Measurements from ENCODE around the gene PLA2G4D.

The PLA2G4D gene

GRCh38 chr15:42090781-42091180 is 3.6 kb downstream of the PLA2G4D start:
- no peak for DNase-seq (ENCODE audit: low read depth)

DNA sequence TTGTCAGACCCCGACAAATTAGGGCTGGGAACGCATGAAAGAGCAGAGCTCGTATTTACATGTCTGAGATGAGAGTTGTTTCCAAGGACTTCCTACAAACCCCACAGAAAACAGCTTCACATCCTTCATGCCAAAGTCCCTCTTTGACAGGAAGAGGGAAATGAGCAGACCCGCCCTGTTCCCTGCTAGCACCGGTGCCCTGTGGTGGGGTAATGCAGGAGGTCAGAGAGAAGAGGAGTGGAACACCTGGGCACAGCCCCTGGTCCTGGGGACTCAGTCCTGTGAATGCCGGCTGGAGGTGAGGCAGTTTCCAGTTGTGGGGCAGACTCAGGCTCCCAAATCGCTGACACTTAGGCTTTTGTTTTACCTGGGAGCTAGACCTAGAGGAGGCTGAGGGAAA is 4.0 kb downstream of the PLA2G4D start:
- no peak for DNase-seq (ENCODE audit: low read depth)

- DNase-seq (ENCODE audit: low read depth) = no peak
Observed at GRCh38 chr15:42089942-42090341, 4.4 kb downstream of the PLA2G4D start.

DNA sequence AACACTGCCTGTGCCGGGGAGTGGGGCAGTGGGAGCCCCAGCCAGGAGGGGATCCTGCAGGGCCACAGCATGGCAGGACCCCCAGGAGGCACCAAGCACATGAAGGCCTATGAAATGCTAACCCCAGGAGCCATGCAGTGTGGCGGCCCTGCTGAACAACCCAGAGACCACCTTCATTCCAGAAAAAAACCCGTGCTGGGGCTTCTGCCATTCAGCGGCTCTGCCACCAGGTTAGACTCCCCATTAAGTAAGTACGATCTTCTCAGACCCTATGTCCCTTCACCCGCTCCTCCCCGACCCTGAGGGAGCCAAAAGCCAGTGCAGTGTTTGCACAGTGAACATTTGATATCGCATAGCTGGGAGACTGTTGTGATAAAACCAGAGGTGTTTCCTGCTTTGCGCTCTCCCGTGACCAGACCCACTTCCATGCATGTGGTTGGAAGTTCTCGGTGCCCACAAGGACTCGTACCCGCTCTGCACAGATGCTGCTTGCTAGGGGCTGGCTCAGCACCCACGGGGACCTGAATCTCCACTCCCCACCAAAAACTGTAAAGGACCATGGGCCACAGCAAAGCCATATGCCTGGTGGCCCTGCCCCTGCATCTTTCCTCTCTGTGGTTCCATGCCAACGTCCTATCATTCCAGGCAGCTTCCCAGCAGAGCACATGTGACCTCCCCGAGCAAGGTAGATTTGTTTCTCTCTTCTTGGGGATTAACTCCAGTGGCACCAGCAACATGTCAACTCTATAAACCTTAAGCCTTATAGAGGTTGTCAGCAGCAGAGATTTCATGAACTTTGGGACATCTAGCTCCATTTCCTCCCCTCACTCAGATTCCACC is 5.3 kb downstream of the PLA2G4D start:
- no peak for DNase-seq (ENCODE audit: low read depth)

DNA sequence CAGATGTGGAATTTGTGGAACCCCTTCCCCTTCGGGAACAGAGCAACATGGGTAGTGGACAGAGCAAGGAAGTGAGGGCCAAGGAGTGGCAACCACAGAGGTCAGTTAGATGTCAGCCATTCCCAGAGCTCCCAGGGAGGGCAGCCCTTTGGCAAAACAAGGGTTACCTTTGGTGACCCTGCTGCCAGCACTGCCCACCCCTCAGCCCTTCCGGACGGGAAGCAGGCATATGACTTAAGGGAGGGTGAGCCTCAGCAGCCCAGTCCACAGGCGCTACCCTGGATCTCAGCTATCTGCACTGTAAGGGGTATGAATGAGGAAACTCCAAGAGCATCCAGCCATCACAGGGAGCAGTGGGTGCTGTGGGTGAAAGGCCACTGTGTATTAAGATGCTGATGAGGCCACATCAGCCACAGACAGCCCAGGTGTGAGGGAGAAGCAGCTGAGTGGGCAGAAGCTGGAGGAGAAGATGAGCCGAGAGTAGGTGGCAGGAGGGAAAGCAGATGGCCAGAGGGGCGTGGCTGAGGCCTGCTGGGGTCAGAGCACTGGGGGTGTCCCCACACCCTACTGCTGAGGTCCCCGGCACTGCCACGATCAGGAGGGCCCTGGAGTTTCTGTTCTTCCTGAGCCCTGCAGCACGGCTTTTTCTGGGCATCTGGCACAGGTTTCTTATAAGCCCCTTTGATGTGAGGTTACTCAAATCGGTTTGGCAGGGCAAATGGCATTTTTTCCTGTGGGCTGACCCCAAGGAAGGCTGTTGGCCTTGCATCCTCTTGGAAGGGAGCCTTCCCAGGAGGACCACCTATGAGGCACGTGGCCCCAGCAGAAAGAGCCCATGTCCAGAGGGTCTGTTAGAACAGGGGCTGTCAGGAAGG is 6.2 kb downstream of the PLA2G4D start:
- no peak for DNase-seq (ENCODE audit: low read depth)

DNA sequence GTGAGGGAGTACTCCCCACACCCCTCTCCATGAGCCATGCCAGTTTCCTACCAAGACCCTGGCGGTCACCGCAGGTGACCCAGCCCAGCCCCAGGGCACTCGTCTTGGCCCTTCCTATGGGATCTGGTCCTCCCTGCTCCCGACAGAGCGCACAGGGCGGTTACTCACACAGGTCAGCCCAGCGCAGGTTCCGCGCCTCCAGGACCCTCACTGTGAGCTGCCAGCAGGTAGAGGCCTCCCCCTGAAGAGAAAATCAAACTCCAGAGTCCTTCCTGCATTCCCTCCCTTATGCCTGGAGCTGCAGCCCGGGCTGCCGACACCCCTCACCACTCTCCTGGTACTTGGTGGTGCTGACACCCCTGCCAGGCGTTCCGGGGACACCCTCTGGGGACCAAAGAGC is 6.9 kb downstream of the PLA2G4D start:
- DNase-seq (ENCODE audit: low read depth) = no peak

GRCh38 chr15:42085721-42086120 is 8.6 kb downstream of the PLA2G4D start:
- DNase-seq (ENCODE audit: low read depth) = no peak

DNA sequence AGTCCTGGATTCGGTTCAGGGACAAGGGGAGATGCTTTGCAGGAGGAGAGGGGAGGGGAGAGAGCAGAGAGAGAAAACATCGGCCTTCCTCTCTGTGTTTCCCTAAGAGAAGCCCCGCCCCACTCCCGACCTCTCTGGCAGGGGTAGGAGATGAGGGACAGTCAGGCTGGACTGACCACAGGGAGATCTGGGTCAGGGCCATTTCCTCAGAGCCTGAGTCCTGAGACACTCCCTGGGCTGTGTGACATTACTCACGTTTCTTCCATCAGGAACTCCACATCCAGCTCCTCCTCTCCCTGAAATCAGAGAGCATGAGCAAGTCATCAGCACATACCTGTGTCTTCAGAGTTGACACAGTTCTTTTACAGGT is 9.1 kb downstream of the PLA2G4D start:
- no peak for DNase-seq (ENCODE audit: low read depth)

GRCh38 chr15:42084465-42085235 is 9.7 kb downstream of the PLA2G4D start:
- peak; percentile 42 for DNase-seq (ENCODE audit: low read depth)

DNA sequence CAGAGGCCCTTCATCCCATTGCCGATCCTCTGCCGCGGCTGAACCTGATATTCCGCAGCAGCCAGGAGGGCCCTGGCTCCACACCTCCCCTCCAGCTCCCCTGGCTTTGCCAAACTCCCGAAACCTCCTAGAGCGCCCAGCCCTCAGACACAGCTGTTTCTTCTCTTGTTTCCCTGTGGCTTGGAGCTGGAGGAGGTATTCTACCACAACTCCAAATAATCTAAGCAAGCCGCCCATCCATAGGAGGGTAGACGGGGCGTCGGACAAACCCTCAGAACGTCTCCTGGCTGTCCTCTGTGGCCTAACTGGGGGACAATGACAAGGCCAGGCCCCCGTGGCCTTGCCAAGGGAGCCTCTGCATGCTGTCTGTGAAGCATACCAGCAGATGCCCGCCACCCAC is 10.4 kb downstream of the PLA2G4D start:
- DNase-seq (ENCODE audit: low read depth) = no peak

- no peak for DNase-seq (ENCODE audit: low read depth)
Observed at GRCh38 chr15:42083605-42083908, 10.8 kb downstream of the PLA2G4D start.

DNA sequence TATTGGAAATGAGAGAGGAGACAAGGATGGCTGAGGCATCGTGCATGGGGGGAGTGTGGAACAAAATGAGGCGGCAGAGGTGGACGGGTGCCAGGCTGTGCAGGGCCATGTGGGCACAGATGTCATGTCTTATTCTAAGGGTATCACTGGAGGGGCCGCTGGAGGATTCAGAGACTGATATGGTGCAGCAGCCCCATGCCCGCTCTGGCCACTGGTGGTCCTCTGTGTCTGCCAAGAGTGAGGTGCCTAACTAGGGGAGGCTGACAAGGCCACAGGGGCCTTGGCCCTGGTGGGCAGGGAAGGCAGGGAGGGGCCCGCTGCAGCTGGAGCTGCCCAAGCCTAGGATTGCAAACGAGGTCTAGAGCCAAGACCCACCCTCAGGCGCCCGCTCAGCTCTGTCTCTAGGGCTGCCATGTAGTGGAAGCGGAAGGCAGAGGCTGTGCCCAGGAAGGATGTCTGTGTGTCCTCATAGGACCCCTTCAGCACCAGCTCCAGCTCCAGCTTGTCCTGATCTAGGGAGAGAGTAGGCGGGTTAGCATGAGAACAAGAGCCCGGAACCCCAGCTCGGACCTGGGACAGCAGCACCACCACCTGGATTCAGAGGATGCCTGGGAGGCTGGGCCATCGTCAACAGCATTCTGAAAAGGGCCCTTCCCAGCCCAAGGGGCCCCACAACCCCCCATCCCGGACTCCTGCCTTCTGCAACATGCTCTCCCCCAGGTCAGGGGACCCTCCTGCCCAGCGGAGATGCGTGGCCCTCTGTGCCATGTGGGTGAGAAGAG is 11.3 kb downstream of the PLA2G4D start:
- no peak for DNase-seq (ENCODE audit: low read depth)

- no peak for DNase-seq (ENCODE audit: low read depth)
Observed at GRCh38 chr15:42082141-42082540, 12.2 kb downstream of the PLA2G4D start.

GRCh38 chr15:42080919-42081830 is 13.2 kb downstream of the PLA2G4D start:
- no peak for DNase-seq (ENCODE audit: low read depth)

DNA sequence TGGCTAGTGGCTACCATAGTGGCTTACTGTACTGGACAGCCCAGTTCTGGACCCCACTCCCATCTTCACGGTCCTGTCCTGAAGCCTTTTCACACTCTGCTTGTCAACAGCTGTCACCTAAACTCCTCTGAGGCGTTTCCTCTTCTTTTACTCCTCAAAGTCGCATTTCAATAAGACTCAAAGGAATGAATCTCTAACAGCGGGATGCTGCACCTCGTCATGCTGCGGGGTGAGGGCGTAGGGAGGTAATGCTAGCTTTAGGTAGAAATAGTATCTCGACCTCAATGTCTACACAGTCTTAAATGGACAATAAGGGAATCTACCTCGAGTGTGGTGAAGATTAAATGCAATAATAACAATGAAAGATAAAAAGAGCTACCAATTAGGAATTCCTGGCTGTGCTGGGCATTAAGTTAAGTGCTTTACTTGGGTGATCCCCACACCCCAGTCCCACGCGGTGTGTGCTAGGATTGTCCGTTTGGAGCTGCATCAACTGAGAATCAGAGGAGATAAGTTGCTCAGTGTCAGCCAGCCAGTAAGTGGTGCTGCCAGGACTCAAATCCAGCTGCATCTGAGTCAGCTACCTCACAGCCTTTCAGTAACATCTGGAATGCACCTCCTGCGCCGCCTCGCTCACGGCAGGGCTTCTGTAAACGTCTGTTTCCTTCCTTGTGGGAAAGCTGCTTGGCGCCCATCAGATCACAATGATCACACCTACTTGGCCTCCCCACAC is 14.0 kb downstream of the PLA2G4D start:
- DNase-seq (ENCODE audit: low read depth) = no peak

DNA sequence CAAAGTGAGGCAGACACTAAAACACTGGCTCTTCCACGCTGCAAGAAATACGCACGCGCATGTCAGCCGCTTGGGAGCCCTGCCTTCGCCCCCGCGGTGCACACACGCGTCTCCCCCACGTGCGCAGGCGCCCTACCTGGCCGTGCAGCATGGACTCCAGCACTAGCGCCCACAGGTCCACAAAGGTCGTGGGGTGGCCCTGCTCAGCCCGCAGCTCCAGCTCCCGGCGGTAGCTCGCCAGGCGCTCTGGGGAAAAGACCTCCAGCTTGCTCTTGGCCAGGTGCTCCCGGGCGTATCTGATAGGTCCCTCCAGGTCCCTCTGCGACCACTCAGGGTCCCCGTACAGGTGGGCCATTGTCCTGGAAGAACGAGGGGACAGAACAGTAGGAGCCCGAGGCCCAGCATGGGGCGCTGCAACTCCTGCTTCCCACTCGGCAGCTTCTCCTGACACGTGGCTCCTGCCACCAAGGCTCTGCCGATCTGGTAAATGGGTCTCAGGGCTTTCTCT is 14.9 kb downstream of the PLA2G4D start:
- DNase-seq (ENCODE audit: low read depth) = no peak

DNA sequence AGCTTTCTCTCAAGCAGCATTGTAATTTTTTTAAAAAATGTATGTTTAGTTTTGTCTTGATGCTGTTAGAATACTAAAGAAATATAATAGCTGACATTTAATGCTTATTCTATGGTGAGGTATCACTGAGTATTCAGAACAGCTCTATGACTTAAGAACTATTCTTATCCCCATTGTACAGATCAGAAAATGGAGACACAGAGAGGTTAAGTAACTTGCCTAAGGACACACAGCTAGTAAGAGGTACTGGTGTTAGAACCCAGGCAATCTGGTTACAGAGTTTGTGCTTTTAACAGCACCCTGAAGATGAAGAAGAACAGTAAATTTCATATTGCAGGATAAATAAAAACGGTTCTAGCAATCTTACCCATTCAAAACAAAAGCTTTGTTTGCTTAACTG is 15.5 kb downstream of the PLA2G4D start:
- no peak for DNase-seq (ENCODE audit: low read depth)

GRCh38 chr15:42077689-42078088 is 16.7 kb downstream of the PLA2G4D start:
- no peak for DNase-seq (ENCODE audit: low read depth)

GRCh38 chr15:42073418-42073817 is 20.9 kb downstream of the PLA2G4D start:
- DNase-seq (ENCODE audit: low read depth) = no peak

DNA sequence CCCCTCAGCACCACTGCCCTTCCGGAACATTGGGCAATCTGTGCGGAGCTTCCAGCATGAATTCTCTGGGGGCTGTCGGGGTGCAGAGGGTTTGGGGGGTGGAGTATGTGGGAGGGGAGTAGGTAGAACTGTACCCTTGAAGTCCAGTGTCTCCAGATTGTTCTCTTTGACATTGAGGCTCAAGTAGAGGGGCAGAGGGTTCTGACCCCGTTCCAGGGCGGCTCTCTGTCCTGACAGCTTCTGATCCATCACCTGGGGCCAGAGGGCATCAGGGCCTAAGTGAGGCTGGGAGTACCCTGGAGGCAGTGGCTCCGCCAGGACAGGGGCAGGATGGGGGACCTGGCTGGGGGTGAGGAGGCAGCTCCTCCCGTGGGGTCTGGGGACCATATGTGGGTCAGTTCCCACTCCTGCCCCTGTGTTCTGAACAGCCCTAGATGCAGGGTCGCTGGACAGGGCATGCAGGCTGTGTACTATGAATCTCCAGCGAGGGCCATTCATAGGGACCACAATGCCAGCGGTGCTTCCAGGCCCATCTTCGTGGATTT is 22.1 kb downstream of the PLA2G4D start:
- DNase-seq (ENCODE audit: low read depth) = no peak

All from iris pigment epithelial cell (primary cell).